ENCODE data around the gene NAALADL2.

GRCh38 chr3:175413926-175414325 is 554.8 kb downstream of the NAALADL2 start:
- TF ChIP-seq CTCF (IDR thresholded peaks at IDR 0.05) (no peak), POLR2A (IDR thresholded peaks at IDR 0.05) (no peak)
